Measurements from ENCODE around the gene TFE3.

DNA sequence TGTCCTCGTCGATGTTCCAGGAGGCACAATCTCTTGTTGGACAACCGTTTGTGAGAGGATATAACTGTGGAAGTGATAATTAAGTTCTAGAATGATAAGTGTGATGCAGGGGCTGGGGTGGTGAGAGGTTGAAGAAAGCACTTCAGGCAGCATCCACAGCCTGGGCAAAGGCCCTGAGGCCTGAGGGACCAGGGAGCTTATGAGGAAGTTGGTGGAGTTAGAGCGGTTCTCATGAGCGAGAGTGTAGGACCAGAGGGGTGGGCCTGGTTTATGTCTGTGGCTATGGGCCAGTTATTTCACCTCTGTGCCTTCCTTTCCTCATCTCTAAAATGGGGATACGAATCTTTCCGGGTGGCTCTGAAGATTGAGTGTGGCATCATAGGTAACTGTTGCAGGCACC is 18.3 kb upstream of the TFE3 start:
- TF ChIP-seq EZH2 (IDR thresholded peaks at IDR 0.05; ENCODE audit: borderline replicate concordance, low read length): no peak
- TF ChIP-seq, protein P1, sequence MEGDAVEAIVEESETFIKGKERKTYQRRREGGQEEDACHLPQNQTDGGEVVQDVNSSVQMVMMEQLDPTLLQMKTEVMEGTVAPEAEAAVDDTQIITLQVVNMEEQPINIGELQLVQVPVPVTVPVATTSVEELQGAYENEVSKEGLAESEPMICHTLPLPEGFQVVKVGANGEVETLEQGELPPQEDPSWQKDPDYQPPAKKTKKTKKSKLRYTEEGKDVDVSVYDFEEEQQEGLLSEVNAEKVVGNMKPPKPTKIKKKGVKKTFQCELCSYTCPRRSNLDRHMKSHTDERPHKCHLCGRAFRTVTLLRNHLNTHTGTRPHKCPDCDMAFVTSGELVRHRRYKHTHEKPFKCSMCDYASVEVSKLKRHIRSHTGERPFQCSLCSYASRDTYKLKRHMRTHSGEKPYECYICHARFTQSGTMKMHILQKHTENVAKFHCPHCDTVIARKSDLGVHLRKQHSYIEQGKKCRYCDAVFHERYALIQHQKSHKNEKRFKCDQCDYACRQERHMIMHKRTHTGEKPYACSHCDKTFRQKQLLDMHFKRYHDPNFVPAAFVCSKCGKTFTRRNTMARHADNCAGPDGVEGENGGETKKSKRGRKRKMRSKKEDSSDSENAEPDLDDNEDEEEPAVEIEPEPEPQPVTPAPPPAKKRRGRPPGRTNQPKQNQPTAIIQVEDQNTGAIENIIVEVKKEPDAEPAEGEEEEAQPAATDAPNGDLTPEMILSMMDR (conservative IDR thresholded peaks at IDR 0.05 in 1 of 2, IDR thresholded peaks at IDR 0.05 in 1 of 2; ENCODE audit: extremely low read depth in 1 of 2, insufficient read depth in 1 of 2, low read depth in 1 of 2, low read length in 2 of 2): no peak

Data from mammary epithelial cell (primary cell).